Neural cell (in vitro differentiated cells): Measurements from ENCODE around the gene DUT.

ENCODE experiments used
- CTCF ChIP-seq: fragments of 450-650 bp; IDR thresholded peaks from 2 replicates; pipeline ENCODE4 v1.5.1; 2014; ENCODE audit warnings: antibody characterized with exemption, mild to moderate bottlenecking, moderate library complexity; ENCODE audit not compliant: poor library complexity, severe bottlenecking
- POLR2AphosphoS5 ChIP-seq: IDR thresholded peaks from 2 replicates; pipeline ENCODE4 v1.6.1; 2012
- RAD21 ChIP-seq: fragments of 450-650 bp; conservative IDR thresholded peaks from 2 replicates; pipeline ENCODE4 v1.6.1; 2014; ENCODE audit warnings: antibody characterized with exemption, mild to moderate bottlenecking, moderate library complexity

DNA sequence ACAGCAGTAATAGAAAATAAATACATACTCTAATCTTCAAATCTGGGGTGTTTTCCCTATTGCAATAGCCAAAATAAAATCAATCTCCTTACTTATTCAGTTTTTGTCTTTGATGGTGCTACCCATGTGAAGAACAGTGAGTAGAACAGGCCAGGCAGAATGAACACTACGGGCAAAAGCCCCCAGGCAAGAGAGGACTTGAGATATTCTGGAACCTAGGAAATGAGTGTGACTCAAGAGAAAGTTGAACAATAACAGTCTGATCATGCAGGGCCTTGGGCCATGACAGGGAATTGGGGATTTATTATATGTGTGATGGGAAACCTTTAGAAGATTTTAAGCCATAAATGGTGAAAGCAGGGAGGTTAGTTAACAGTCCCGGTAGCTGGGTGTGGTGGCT lies 14.0 kb upstream of the DUT start:
- no peak for TF ChIP-seq CTCF
- TF ChIP-seq POLR2AphosphoS5: no peak
- TF ChIP-seq RAD21: no peak
